GM18867 (cell line): ENCODE measurements around the gene ADAMTS19.
A peak's percentile ranks its signal among the peaks of the same experiment; 100 is the strongest.

Experiments
- ATAC-seq: cut with Tn5 transposase; IDR thresholded peaks from one replicate; pipeline ENCODE4 v1.9.1; 2021; ENCODE audit warnings: mild to moderate bottlenecking, moderate library complexity; ENCODE audit not compliant: unreplicated experiment

The ADAMTS19 gene

GRCh38 chr5:129760636-129761325 is 300.7 kb downstream of the ADAMTS19 start:
- no peak for ATAC-seq

- no peak for ATAC-seq
These were observed 303.6 kb downstream of the ADAMTS19 start for GRCh38 chr5:129763651-129764050.

DNA sequence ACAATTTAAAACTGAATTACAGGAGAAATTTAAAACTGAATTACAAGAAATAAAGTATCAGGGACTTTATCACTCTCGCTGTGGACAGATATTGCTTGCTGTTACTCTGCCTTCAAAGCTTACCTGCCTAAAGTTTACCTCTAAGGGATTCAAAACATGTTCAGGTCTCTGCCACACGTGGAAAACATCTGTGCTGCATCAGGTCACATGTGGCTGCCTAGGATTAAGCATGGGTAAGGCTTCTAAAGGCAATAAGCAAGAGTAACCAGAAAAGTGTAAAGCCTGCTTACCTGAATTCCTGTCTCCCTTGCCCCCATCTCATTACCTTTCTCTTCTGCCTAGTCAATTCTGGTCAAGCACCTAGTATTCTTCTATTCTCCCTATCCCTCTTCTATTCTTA is 306.7 kb downstream of the ADAMTS19 start:
- no peak for ATAC-seq

DNA sequence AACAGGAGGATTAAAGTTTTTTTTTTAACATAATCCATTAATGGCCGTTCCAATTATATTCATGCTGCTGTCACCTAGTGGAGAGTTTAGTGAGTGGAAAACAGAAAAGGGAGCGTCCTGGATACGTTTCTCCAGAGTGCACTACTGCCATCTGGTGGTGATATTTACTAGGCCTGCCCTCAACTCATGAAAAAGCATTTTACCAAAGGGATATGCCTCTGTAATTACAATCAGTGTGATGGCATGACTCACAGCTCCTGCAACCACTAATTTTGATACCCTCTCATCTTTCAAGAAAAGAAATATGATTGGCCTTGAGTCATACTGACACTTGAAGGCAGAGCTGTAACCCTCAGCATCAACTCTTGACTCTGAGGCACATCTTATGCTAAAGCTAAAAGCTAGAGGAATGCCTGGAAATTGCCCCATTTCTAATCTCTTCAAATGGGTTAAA is 307.9 kb downstream of the ADAMTS19 start:
- ATAC-seq = peak; percentile 89

GRCh38 chr5:129768735-129769134 is 308.6 kb downstream of the ADAMTS19 start:
- no peak for ATAC-seq

DNA sequence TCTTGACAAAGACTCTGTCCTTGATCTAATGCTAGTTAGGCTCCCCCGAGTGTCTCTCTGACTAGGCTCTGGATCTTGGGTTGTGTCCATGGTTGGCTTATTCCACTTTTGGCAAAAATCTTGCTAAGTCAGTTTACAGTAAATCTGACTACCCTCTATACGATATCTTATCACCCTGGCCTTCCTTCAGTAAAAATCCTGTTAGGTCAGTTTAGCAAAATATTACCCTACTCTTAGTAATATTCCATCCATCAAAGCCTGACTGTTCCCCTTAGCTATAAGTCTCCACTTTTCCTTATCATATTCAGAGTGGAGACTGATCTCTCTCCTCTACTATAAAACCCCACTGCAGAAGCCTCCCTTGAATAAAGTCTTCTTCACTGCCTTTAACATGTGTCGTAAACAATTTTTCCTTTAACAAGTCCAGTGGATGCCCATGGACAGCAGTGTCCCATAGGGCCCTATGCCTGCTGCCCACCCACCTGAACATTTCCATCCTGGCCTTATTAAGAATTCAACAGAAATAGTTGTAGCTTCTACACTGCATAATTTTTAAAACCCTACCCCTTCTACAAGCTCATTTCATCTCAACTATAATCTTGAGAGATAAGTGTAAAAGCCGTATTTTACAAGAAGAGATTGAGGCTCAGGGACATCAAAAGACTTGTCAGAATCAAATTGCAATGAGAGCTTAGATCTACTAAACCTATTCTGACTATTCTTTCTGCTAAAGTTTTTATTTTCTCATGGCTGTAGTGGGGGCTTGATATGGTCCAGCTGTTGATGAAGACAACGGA is 310.1 kb downstream of the ADAMTS19 start:
- no peak for ATAC-seq

DNA sequence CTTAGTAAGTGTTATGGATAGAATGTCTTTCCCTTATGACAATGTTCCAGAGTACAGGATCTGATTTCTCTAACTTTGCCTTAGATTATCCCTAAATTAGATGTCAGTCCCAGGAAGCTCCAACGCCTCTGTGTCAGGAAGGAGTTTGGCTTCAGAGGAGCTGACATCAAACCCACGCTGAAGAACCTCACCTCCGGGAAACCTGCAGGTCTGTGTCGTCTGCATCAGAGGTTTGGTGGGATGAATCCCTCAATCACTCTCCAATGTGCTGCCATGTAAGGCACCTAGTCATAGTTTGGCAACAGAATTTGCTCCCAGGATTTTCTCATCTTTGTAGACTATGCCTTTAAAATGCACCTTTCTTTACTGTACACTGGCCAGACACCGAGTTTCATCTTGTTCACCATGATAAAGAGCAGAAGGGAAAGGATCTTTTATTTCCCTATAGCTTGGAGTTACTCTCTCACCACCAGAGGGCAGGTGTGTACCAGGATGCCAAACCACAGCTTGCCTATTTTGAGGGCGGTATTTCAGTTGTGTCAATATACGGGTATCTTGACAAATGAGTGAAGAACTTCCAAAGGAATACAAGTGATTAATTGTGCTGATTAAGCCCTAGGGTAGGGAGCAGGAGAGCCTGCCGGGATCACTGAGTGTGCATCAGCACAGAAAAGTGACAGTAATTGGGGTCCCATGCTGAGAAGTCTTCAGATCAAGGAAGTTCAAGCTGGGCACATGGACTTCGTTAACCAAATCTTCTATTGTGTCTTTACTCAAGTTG is 311.1 kb downstream of the ADAMTS19 start:
- peak; percentile 71 for ATAC-seq

DNA sequence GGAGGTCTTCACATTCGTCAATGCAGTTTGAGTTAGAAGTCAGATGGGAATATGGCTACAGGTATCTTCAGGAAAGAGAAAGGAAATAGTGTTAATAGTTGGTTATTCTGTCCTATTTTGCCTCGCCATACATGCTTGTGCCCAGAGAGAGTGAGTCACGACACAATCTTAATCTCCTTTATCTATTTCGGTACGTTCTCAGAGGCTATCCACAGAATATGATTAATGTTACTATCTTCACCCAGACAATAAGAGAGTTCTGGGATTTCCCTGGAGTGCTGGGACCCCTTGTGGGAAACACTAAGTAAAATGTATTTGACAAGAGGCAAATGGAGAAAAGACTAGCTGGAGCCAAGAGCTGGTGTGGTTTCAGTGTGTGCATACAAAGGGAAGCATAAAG is 313.3 kb downstream of the ADAMTS19 start:
- no peak for ATAC-seq

GRCh38 chr5:129781594-129781993 is 321.5 kb downstream of the ADAMTS19 start:
- ATAC-seq = no peak
